ENCODE results near the gene MLLT10. TPM values are rescaled to one million over a fixed set of nuclear protein-coding genes. Genes with fewer than 3 reads are reported as not detected.

Gene MLLT10
- total RNA-seq, 1 donor = 37.5 TPM

DNA sequence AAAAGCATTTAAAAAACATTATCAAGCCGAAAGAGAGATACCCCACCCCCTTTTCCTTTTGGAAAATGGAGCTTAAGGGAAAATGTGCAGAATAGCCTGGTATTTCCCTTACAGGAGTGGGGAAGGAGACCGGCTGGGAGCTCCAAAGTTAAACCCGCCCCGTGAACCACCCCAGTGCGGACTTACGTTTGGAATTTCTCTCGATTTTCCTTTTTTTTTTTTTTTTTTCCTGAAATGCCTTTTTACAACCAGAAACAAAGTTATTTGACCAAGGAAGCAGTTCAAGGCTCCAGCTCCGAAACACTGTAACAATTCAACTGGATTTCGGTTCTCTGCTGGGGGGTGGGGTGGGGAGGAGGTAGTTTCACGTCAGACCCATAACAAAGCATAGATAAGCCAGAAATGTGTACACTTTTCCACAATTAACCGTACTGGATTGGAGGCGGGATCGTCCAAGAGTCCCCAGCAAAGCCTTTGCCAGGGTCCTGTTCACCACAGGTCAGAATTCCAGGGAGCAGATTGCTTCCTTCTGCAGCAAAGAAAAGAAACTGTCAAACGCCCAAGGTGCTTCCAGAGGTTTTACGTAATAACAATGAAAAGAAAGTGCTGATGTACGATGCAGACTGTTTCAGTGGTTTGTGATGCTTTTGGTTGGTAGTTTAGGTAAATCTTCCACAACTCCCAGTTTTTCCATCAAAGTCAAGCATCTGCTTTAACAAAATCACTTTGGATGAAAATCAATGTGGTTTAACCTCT, 15.2 kb upstream of the MLLT10 start:
- no peak overlapping the region for H3K4me3 ChIP-seq (ENCODE audit: low read length)

GRCh38 chr10:21519397-21519933, 14.6 kb upstream of the MLLT10 start:
- Histone ChIP-seq H3K27me3 (ENCODE audit: insufficient read depth, low read length) (peaks cover 79% of the 10 kb centered on the region), H3K4me3 (ENCODE audit: low read length) (no peak overlapping the region), H3K9me3 (ENCODE audit: low read depth, low read length) (no peaks in the 10 kb centered on the region), H3K4me1 (ENCODE audit: insufficient read depth, low read length) (peaks cover 41% of the 10 kb centered on the region)

More for the DNA sequence above, 15.2 kb upstream of the MLLT10 start:
- peaks cover 39% of the 10 kb centered on the region for H3K4me1 ChIP-seq (ENCODE audit: insufficient read depth, low read length)
- H3K9me3 ChIP-seq (ENCODE audit: low read depth, low read length) = no peaks in the 10 kb centered on the region
- peaks cover 82% of the 10 kb centered on the region for H3K27me3 ChIP-seq (ENCODE audit: insufficient read depth, low read length)

GRCh38 chr10:21519941-21520436, 14.0 kb upstream of the MLLT10 start:
- H3K4me3 ChIP-seq (ENCODE audit: low read length) = no peak overlapping the region
- H3K4me1 ChIP-seq (ENCODE audit: insufficient read depth, low read length) = peaks cover 46% of the 10 kb centered on the region
- no peaks in the 10 kb centered on the region for H3K9me3 ChIP-seq (ENCODE audit: low read depth, low read length)
- H3K27me3 ChIP-seq (ENCODE audit: insufficient read depth, low read length) = peaks cover 76% of the 10 kb centered on the region

GRCh38 chr10:21520509-21520908, 13.5 kb upstream of the MLLT10 start:
- Histone ChIP-seq H3K9me3 (ENCODE audit: low read depth, low read length) (no peaks in the 10 kb centered on the region), H3K4me1 (ENCODE audit: insufficient read depth, low read length) (peaks cover 52% of the 10 kb centered on the region), H3K27me3 (ENCODE audit: insufficient read depth, low read length) (peaks cover 72% of the 10 kb centered on the region), H3K4me3 (ENCODE audit: low read length) (no peak overlapping the region)

GRCh38 chr10:21520949-21521348, 13.1 kb upstream of the MLLT10 start:
- Histone ChIP-seq H3K4me1 (ENCODE audit: insufficient read depth, low read length) (peaks cover 52% of the 10 kb centered on the region), H3K9me3 (ENCODE audit: low read depth, low read length) (no peaks in the 10 kb centered on the region), H3K27me3 (ENCODE audit: insufficient read depth, low read length) (peaks cover 67% of the 10 kb centered on the region), H3K4me3 (ENCODE audit: low read length) (no peak overlapping the region)

DNA sequence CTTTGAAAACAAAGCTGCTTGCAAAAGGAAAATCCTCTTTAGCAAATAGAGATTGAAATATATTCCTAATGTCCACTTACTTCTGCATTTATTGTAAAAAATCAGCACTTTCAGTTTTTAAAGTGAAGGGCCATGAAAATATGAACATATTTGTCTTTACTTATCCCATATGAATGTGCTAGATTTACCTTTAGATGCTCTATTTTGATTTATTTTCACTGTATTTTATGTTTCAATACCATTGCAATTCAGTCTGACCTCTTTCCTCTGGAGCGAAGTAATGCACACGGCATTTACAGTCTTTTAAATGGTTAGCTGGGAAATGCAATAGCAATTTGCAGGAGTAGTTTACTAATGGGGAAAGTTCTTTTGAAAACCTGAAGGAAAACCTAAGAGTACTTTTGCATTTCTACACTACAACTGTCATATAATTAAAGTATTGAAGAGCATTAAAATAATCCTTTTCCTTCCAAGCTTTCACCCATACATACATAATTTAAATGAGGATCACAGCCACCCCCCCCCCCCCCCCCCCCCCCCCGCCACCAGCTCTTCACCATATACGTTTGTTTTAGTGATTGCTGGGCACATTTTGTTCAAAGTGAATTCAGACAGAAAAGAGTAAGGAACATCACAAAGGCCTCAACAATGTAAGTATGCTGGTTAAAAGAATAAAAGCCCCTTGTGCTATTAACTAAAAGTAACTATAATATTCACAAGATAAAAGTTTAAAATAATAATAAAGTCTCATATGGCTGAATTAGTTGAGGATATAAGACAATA, 12.1 kb upstream of the MLLT10 start:
- H3K4me1 ChIP-seq (ENCODE audit: insufficient read depth, low read length) = peaks cover 52% of the 10 kb centered on the region
- H3K9me3 ChIP-seq (ENCODE audit: low read depth, low read length) = no peaks in the 10 kb centered on the region
- no peak overlapping the region for H3K4me3 ChIP-seq (ENCODE audit: low read length)
- H3K27me3 ChIP-seq (ENCODE audit: insufficient read depth, low read length) = peaks cover 61% of the 10 kb centered on the region

DNA sequence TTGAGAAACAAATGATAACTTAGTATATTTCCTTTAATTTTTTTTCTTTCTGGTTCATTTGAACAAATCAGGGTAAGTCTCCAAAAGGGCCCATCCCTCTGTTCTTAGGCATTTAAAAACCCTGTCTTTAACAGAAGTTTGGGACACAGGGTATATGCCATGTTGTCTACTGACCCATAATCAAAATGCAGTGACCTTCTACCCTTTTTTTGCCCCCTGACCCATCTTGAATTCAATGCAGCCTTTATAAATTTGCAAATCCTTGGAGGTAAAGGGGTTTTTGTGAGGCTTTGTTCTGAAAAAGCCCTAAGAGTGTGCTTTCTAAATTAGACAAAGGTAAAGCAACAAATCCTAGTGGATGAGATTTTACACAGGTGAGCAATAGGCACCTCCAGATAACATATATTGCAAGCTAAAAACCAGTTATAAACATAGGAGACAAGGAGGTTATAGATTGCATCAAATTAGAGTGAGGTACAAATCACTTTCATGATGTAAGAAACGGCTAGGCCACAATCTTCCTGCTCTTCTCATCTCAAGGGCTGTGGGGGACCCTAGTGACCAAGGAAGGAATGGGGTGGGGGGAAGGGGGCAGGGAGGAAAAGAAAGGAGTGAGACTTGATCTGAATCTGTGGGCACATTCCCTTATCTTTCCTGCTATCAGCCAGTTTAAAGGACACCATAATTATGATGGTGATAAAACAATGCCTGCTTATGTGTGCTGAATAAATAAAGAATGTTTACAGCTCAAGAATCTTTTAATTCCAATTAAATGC, 11.2 kb upstream of the MLLT10 start:
- H3K27me3 ChIP-seq (ENCODE audit: insufficient read depth, low read length) = peaks cover 60% of the 10 kb centered on the region
- H3K9me3 ChIP-seq (ENCODE audit: low read depth, low read length) = no peaks in the 10 kb centered on the region
- H3K4me1 ChIP-seq (ENCODE audit: insufficient read depth, low read length) = peaks cover 48% of the 10 kb centered on the region
- H3K4me3 ChIP-seq (ENCODE audit: low read length) = no peak overlapping the region

DNA sequence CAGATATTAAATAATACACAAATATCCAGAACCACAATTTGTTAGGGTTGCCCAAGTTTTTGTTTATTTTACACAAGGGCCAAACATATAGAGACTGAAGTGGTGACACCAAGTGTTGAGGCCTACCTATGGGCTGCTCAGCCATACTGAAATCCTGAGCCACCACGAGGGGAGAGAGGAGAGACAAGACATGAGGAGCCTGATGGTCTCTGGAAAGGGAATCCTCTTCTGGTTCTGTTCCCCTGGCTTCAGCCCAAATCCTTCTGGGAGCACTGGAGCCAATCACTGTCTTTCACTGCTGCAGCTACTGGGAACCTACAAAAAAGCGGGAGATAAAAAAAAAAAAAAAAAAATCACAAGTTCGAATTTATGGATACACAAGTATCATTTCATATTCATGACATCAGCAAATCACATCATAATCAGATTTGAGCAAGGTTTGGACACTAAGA, 10.4 kb upstream of the MLLT10 start:
- Histone ChIP-seq H3K4me1 (ENCODE audit: insufficient read depth, low read length) (peaks cover 42% of the 10 kb centered on the region), H3K9me3 (ENCODE audit: low read depth, low read length) (no peaks in the 10 kb centered on the region), H3K27me3 (ENCODE audit: insufficient read depth, low read length) (peaks cover 54% of the 10 kb centered on the region), H3K4me3 (ENCODE audit: low read length) (no peak overlapping the region)

DNA sequence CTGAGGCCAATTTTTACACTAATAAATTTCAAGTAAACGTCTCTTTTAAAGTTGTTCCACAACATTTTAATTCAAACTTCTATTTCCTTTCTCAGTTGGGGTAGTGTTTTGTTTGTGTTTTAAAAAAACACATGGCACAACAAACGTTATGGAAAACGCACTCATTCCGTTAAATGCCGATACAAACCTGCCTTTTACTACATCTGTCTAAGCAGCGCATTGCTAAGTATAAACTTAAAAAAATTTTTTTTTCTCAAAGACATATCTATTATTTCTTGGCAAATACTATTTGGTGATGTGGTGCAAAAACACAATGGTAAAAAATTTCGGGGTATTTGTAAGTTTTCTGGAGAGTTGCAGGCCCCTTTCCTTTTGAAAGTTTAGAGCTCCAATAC, 9.9 kb upstream of the MLLT10 start:
- Histone ChIP-seq H3K4me1 (ENCODE audit: insufficient read depth, low read length) (peaks cover 36% of the 10 kb centered on the region), H3K4me3 (ENCODE audit: low read length) (no peak overlapping the region), H3K27me3 (ENCODE audit: insufficient read depth, low read length) (peaks cover 49% of the 10 kb centered on the region), H3K9me3 (ENCODE audit: low read depth, low read length) (no peaks in the 10 kb centered on the region)

GRCh38 chr10:21524526-21525366, 9.3 kb upstream of the MLLT10 start:
- Histone ChIP-seq H3K27me3 (ENCODE audit: insufficient read depth, low read length) (peaks cover 43% of the 10 kb centered on the region), H3K4me1 (ENCODE audit: insufficient read depth, low read length) (peaks cover 30% of the 10 kb centered on the region), H3K4me3 (ENCODE audit: low read length) (peak overlapping the region; percentile 51), H3K9me3 (ENCODE audit: low read depth, low read length) (no peaks in the 10 kb centered on the region)

- peak within 1 kb of the TSS; percentile 51 for H3K4me3 ChIP-seq (ENCODE audit: low read length)
- peaks cover 36% of the 10 kb centered on the region for H3K27me3 ChIP-seq (ENCODE audit: insufficient read depth, low read length)
- H3K4me1 ChIP-seq (ENCODE audit: insufficient read depth, low read length) = peaks cover 26% of the 10 kb centered on the region
- no peaks in the 10 kb centered on the region for H3K9me3 ChIP-seq (ENCODE audit: low read depth, low read length)
Measured at GRCh38 chr10:21525367-21526187, 8.5 kb upstream of the MLLT10 start, which contains the start of gene SKIDA1. Gene SKIDA1 (minus strand): TSS chr10:21525682. CDS start chr10:21517822, 7,860 bp downstream.

- Histone ChIP-seq H3K9me3 (ENCODE audit: low read depth, low read length) (no peaks in the 10 kb centered on the region), H3K27me3 (ENCODE audit: insufficient read depth, low read length) (peaks cover 28% of the 10 kb centered on the region), H3K4me3 (ENCODE audit: low read length) (peak overlapping the region; percentile 51), H3K4me1 (ENCODE audit: insufficient read depth, low read length) (peaks cover 26% of the 10 kb centered on the region)
Measured at GRCh38 chr10:21526188-21526859, 7.7 kb upstream of the MLLT10 start.
